GM12878 (cell line): Measurements from ENCODE around the gene NFATC2. TPM values are rescaled to one million over a fixed set of nuclear protein-coding genes. Genes with fewer than 3 reads are reported as not detected.

Experiments
- ATAC-seq: fragments of 200-7000 bp; cut with Tn5 transposase; 3 replicates; pipeline ENCODE4 v1.9.1; 2020; ENCODE audit warnings: mild to moderate bottlenecking, moderate library complexity
- BruUV-seq: library from RNA; stranded (reverse); fragments of 400-500 nt; replicated peaks from 2 replicates; lab custom pipeline; 2021; lab: Mats Ljungman, UMichigan
- CTCF ChIA-PET: fragments of 300-600 bp; sonication (Branson Sonifier 250); formaldehyde crosslinking; extraction: SDS; loops from one replicate; lab custom pipeline; 2021; ENCODE audit warnings: inconsistent platforms; lab: Yijun Ruan, JAX
- POLR2A ChIA-PET: fragments of 350-600 bp; formaldehyde crosslinking; extraction: SDS; loops from one replicate; lab custom pipeline; 2021; ENCODE audit warnings: inconsistent platforms; lab: Charles Lee
- RAD21 ChIA-PET: fragments of 300-600 bp; sonication (Branson Sonifier 250); formaldehyde crosslinking; loops from one replicate; lab custom pipeline; 2023; ENCODE audit warnings: antibody characterized with exemption; ENCODE audit not compliant: unreplicated experiment; lab: Charles Lee
- SMC1A ChIA-PET: fragments of 300-600 bp; sonication (Branson Sonifier 250); formaldehyde crosslinking; loops from one replicate; lab custom pipeline; 2023; ENCODE audit not compliant: unreplicated experiment, uncharacterized antibody; lab: Charles Lee
- DNase-seq: peaks from one replicate; pipeline ENCODE4 v3.0.0-alpha.2; 2011; ENCODE audit warnings: low read depth, low spot score
- FAIRE-seq: peaks from 3 replicates; lab custom pipeline; 2011; peaks lifted over from hg19 to GRCh38; lab: Jason Lieb, UNC
- H2AFZ ChIP-seq: 2 replicates; pipeline ENCODE4 v1.6.0; 2011; ENCODE audit warnings: low read depth, low read length, control low read depth; ENCODE audit not compliant: control insufficient read depth
- H3K27ac ChIP-seq: 2 replicates; pipeline ENCODE4 v1.5.1; 2011; ENCODE audit warnings: control low read depth; ENCODE audit not compliant: control insufficient read depth, insufficient read depth
- H3K27me3 ChIP-seq, 2 experiments: replicated peaks in 1 of 2; 2 replicates each; pipeline versions ENCODE4 v1.6.0 to v1.6.1; 2011; ENCODE audit warnings: low read length in 1 of 2; ENCODE audit not compliant: control insufficient read depth in 2 of 2, insufficient read depth in 2 of 2
- H3K36me3 ChIP-seq, 2 experiments: 2 replicates each; pipeline ENCODE4 v1.5.1; 2011; ENCODE audit warnings: low read length in 1 of 2; ENCODE audit not compliant: control insufficient read depth in 2 of 2, insufficient read depth in 2 of 2
- H3K4me1 ChIP-seq: 2 replicates; pipeline ENCODE4 v1.6.1; 2011; ENCODE audit warnings: mild to moderate bottlenecking, low read length, moderate library complexity, mixed read lengths; ENCODE audit not compliant: control insufficient read depth, insufficient read depth
- H3K4me2 ChIP-seq: 2 replicates; pipeline ENCODE4 v1.6.0; 2011; ENCODE audit warnings: control low read depth; ENCODE audit not compliant: control insufficient read depth, insufficient read depth
- H3K4me3 ChIP-seq: fragments of 200-600 bp; sonication (generic); 2 replicates; pipeline ENCODE4 v1.5.1; 2016
- H3K79me2 ChIP-seq: 2 replicates; pipeline ENCODE4 v1.6.0; 2011; ENCODE audit warnings: low read length; ENCODE audit not compliant: control insufficient read depth, insufficient read depth
- H3K9ac ChIP-seq: 2 replicates; pipeline ENCODE4 v1.8.0; 2011; ENCODE audit warnings: low read length, control low read depth, mixed read lengths; ENCODE audit not compliant: control insufficient read depth, insufficient read depth
- H3K9me3 ChIP-seq: replicated peaks from 3 replicates; pipeline ENCODE4 v1.5.1; 2011; ENCODE audit warnings: mild to moderate bottlenecking, low read length; ENCODE audit not compliant: control insufficient read depth, insufficient read depth
- H4K20me1 ChIP-seq: 2 replicates; pipeline ENCODE4 v1.6.0; 2011; ENCODE audit not compliant: control insufficient read depth, insufficient read depth
- KAT2A ChIP-seq: conservative IDR thresholded peaks from 2 replicates; pipeline ENCODE4 v1.6.1; 2011; ENCODE audit warnings: low read depth, low read length; ENCODE audit not compliant: control insufficient read depth
- LARP7 ChIP-seq: fragments of 450-650 bp; IDR thresholded peaks from 2 replicates; pipeline ENCODE4 v1.6.1; 2017; ENCODE audit warnings: mild to moderate bottlenecking
- NR2F1 ChIP-seq: fragments of 450-650 bp; conservative IDR thresholded peaks from 2 replicates; pipeline ENCODE4 v1.6.1; 2017; ENCODE audit warnings: mild to moderate bottlenecking
- RUNX3 ChIP-seq: IDR thresholded peaks from 2 replicates; pipeline ENCODE4 v1.6.1; 2012; ENCODE audit warnings: low read length, inconsistent platforms
- ZNF217 ChIP-seq: fragments of 450-650 bp; IDR thresholded peaks from 2 replicates; pipeline ENCODE4 v1.6.1; 2017; ENCODE audit warnings: antibody characterized with exemption, mild to moderate bottlenecking
- WGBS: methylation state at CpG from one replicate; pipeline ENCODE4 v1.1.6; 2016; ENCODE audit warnings: low lambda C conversion rate; ENCODE audit not compliant: insufficient replicate concordance, insufficient coverage; ENCODE audit errors: missing lambda C conversion rate; 5-methylcytosine and 5-hydroxymethylcytosine counted together
- in situ Hi-C: fragments of 300-500 bp; cut with MboI; formaldehyde crosslinking; loops from 9 replicates; pipeline ENCODE4 v1.14.3; 2018; ENCODE audit warnings: mixed read lengths
- intact Hi-C: fragments of 100-400 bp; cut with micrococcal nuclease; formaldehyde crosslinking; loops from one replicate; pipeline ENCODE4 v1.14.2; 2022; ENCODE audit not compliant: unreplicated experiment
- polyA plus RNA-seq, 11 experiments: library from polyadenylated mRNA; depleted of rRNA in 4 of 11; unstranded in 6 of 11; stranded (reverse) in 5 of 11; fragments of >200 nt; fragmentation: Nextera tagmentation in 4 of 11; fragmentation: Illumina TruSeq in 1 of 11; extraction: Ambion mirVana in 4 of 11; extraction: Trizol in 1 of 11; gene quantifications; 1 replicate in 1 of 11; 2 replicates in 10 of 11; pipeline versions ENCODE4 v1.2.1 to v1.2.3, GENCODE V29; 2011 to 2016; ENCODE audit warnings: inconsistent platforms in 2 of 11, missing spikeins in 2 of 11, low read depth in 1 of 11
- total RNA-seq, 4 experiments: library from RNA; depleted of rRNA in 3 of 4; stranded (reverse); fragments of >200 nt in 3 of 4; fragmentation: Illumina TruSeq in 1 of 4; extraction: Trizol in 1 of 4; gene quantifications; 2 replicates each; pipeline versions ENCODE4 v1.2.1 to v1.2.3, GENCODE V29; 2013 to 2021
- TF ChIP-seq, protein P1 (sequence below): fragments of 450-650 bp; IDR thresholded peaks from 2 replicates; pipeline ENCODE4 v1.6.1; 2017; ENCODE audit warnings: borderline replicate concordance
- TF ChIP-seq, protein P2 (sequence below): fragments of 450-650 bp; IDR thresholded peaks from 2 replicates; pipeline ENCODE4 v1.6.1; 2017; ENCODE audit warnings: mild to moderate bottlenecking, moderate library complexity

NFATC2 gene
- total and polyA plus RNA-seq, 10 of the 15 experiments (the other 5 are each of a cell fraction or from before 2014, with no cell fraction given), result 3.3 to 20.0 (median 7.3) TPM

DNA sequence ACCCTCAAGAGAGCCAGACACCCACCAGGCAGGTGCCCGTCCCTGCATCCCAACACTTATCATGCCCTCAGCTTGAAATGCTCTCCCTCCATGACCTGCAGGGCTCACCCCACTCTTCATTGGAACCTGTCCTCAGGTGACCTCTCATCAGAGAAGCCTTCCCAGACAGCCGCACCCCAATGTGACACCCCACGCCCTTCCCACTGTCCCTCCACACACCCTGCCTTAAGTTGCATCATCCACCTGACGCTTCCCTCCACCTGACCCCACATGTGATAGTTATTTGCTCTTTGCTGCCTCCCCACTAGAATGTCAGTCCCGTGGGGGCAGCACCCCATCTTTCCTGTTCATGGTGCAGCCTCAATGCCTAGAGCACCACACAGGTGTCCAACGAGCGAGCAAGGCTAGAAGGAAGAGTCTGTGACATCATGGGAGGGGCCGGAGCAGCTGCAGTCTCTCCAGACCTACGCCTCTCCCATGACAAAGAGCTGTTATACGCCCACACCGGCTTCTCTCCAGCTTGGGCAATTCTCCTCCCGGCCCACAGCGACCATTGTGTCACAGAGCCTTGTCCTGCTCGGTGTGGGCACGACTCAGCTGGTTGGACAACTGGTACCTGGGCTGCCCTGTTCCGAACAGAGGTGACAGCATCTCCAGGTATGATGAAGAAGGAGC is 58.2 kb downstream of the NFATC2 start (continued):
- TF ChIP-seq, protein P1, sequence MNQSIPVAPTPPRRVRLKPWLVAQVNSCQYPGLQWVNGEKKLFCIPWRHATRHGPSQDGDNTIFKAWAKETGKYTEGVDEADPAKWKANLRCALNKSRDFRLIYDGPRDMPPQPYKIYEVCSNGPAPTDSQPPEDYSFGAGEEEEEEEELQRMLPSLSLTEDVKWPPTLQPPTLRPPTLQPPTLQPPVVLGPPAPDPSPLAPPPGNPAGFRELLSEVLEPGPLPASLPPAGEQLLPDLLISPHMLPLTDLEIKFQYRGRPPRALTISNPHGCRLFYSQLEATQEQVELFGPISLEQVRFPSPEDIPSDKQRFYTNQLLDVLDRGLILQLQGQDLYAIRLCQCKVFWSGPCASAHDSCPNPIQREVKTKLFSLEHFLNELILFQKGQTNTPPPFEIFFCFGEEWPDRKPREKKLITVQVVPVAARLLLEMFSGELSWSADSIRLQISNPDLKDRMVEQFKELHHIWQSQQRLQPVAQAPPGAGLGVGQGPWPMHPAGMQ, result no peak
- TF ChIP-seq, protein P2, sequence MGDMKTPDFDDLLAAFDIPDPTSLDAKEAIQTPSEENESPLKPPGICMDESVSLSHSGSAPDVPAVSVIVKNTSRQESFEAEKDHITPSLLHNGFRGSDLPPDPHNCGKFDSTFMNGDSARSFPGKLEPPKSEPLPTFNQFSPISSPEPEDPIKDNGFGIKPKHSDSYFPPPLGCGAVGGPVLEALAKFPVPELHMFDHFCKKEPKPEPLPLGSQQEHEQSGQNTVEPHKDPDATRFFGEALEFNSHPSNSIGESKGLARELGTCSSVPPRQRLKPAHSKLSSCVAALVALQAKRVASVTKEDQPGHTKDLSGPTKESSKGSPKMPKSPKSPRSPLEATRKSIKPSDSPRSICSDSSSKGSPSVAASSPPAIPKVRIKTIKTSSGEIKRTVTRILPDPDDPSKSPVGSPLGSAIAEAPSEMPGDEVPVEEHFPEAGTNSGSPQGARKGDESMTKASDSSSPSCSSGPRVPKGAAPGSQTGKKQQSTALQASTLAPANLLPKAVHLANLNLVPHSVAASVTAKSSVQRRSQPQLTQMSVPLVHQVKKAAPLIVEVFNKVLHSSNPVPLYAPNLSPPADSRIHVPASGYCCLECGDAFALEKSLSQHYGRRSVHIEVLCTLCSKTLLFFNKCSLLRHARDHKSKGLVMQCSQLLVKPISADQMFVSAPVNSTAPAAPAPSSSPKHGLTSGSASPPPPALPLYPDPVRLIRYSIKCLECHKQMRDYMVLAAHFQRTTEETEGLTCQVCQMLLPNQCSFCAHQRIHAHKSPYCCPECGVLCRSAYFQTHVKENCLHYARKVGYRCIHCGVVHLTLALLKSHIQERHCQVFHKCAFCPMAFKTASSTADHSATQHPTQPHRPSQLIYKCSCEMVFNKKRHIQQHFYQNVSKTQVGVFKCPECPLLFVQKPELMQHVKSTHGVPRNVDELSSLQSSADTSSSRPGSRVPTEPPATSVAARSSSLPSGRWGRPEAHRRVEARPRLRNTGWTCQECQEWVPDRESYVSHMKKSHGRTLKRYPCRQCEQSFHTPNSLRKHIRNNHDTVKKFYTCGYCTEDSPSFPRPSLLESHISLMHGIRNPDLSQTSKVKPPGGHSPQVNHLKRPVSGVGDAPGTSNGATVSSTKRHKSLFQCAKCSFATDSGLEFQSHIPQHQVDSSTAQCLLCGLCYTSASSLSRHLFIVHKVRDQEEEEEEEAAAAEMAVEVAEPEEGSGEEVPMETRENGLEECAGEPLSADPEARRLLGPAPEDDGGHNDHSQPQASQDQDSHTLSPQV, result no peak

DNA sequence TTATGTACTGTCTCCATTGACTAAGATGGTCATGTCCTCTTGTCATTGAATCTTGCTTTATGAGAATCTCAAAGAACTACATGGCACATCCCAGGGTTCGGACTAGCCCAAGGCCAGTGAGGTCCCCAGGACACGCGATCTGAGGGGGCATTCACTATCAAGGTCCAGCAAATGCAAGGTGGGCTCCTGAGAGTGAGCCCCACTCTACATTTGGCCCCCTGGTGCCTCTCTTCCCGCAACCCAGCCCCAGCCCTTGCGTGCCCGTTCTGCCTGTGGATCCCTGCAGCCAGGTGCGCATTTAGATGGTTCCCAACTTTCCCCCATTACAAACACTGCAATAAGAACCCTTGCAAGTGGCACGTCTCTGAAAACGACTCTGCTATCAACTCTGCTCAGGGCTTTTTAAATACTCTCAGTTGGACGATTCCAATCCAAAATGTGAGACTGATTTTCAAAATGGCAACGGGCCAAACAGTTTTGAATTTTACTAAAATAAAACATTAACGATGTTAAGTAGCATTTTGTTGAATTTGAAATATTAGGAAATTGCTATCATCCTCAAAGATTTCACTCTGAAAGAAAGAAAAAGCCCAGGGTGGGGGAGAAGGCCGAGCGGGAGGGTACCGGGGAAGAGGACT is 59.6 kb downstream of the NFATC2 start:
- intact Hi-C loops, result loop anchor here (5.0 to 10.0 kb wide), 2 partner anchors 81 to 112 kb away; no protein-coding TSS in a partner anchor
- peaks cover 40% of the 10 kb centered on the region for H3K4me1 ChIP-seq
- H3K4me2 ChIP-seq, result no peak overlapping the region
- BruUV-seq, result no TSS peak
- ChIA-PET POLR2A (no interaction called here), CTCF (interaction anchor here (1.4 to 2.3 kb wide), 2 partner anchors 59 to 97 kb away, joined by 5 to 11 read pairs; no protein-coding TSS in a partner anchor), SMC1A (interaction anchor here (1.4 kb wide), 1 partner anchor 18 kb away, joined by 5 read pairs; no protein-coding TSS in a partner anchor), RAD21 (interaction anchor here (1.8 kb wide), 1 partner anchor 22 kb away, joined by 8 read pairs; no protein-coding TSS in a partner anchor)
- 91% methylated on average over 15 of the region's 15 CpGs for WGBS
- H4K20me1 ChIP-seq, result no peaks in the 10 kb centered on the region
- DNase-seq (no peak), FAIRE-seq (peak; percentile 64), ATAC-seq (no peak)
- H2AFZ ChIP-seq, result no peak overlapping the region
- TF ChIP-seq NR2F1 (no peak), LARP7 (no peak), ZNF217 (no peak), KAT2A (no peak), RUNX3 (no peak)
- no peak overlapping the region for H3K9ac ChIP-seq
- no peak overlapping the region for H3K4me3 ChIP-seq
- in situ Hi-C loops, result no loop called here
- H3K9me3 ChIP-seq, result peaks cover 2% of the 10 kb centered on the region; the same call in 2 of the 3 replicates
- H3K79me2 ChIP-seq, result peaks cover 1% of the 10 kb centered on the region
- H3K36me3 ChIP-seq, result peaks cover 10 to 13% of the 10 kb centered on the region in 2 experiments
- no peaks in the 10 kb centered on the region for H3K27me3 ChIP-seq
- H3K27ac ChIP-seq, result no peak overlapping the region
